Tibial artery (tissue), 4 donors: ENCODE data around the gene SCGB1D2.

Source experiments
- DNase-seq, 2 donors: peaks; one replicate each; pipeline ENCODE4 v3.0.0-alpha.2; 2019
- H3K27ac ChIP-seq, 2 donors: fragments of 200-600 bp; sonication (generic) in 1 of 2; 1 replicate in 1 of 2; 2 replicates in 1 of 2; pipeline ENCODE4 v1.5.1; 2018 to 2019; ENCODE audit warnings: mild to moderate bottlenecking in 1 of 2
- H3K27me3 ChIP-seq, 2 donors: fragments of 200-600 bp; sonication (generic) in 1 of 2; one replicate each; pipeline versions ENCODE4 v1.5.1 to v1.6.0; 2016 to 2019
- H3K36me3 ChIP-seq, 3 donors: fragments of 200-600 bp; sonication (generic) in 2 of 3; one replicate each; pipeline ENCODE4 v1.5.1; 2016 to 2019; ENCODE audit warnings: mild to moderate bottlenecking in 2 of 3
- H3K4me1 ChIP-seq, 4 donors: fragments of 200-600 bp; sonication (generic) in 2 of 4; 1 replicate in 3 of 4; 2 replicates in 1 of 4; pipeline ENCODE4 v1.5.1; 2016 to 2019
- H3K4me3 ChIP-seq, 2 donors: fragments of 200-600 bp; sonication (generic) in 1 of 2; 1 replicate in 1 of 2; 2 replicates in 1 of 2; pipeline ENCODE4 v1.5.1; 2018 to 2019; ENCODE audit warnings: mild to moderate bottlenecking in 2 of 2
- H3K9me3 ChIP-seq, 3 donors: fragments of 200-600 bp; sonication (generic) in 1 of 3; one replicate each; pipeline ENCODE4 v1.5.1; 2016 to 2019
- CTCF ChIP-seq, 2 experiments: fragments of 200-600 bp in 1 of 2; fragments of 450-650 bp in 1 of 2; IDR thresholded peaks; one replicate each; pipeline ENCODE4 v1.5.1; 2017 to 2019; ENCODE audit warnings: antibody characterized with exemption in 2 of 2, mild to moderate bottlenecking in 1 of 2, moderate library complexity in 1 of 2
- intact Hi-C: fragments of 100-400 bp; cut with DNase I; formaldehyde crosslinking; loops from one replicate; pipeline ENCODE4 v1.15.0; 2023; ENCODE audit warnings: low total_unique reads

Gene SCGB1D2

GRCh38 chr11:62264004-62264403, 22.0 kb downstream of the SCGB1D2 start:
- Histone ChIP-seq H3K9me3 (no peaks in the 10 kb centered on the region), H3K27ac (no peak overlapping the region)
- intact Hi-C loops, result no loop called here

GRCh38 chr11:62266558-62266957, 24.5 kb downstream of the SCGB1D2 start:
- Histone ChIP-seq H3K4me3 (no peak overlapping the region), H3K27me3 (peaks cover 0 to 29% of the 10 kb centered on the region in 2 donors), H3K27ac (no peak overlapping the region), H3K4me1 (no peaks in the 10 kb centered on the region), H3K36me3 (no peaks in the 10 kb centered on the region), H3K9me3 (no peaks in the 10 kb centered on the region)
- intact Hi-C loops, result no loop called here
- no peak for DNase-seq
- TF ChIP-seq CTCF (IDR thresholded peaks at IDR 0.05), result no peak

More at GRCh38 chr11:62264004-62264403, 22.0 kb downstream of the SCGB1D2 start:
- Histone ChIP-seq H3K27me3 (peaks cover 0 to 21% of the 10 kb centered on the region in 2 donors), H3K4me3 (no peak overlapping the region), H3K36me3 (no peaks in the 10 kb centered on the region), H3K4me1 (no peaks in the 10 kb centered on the region)
- no peak for TF ChIP-seq CTCF (IDR thresholded peaks at IDR 0.05)
- DNase-seq, result no peak

GRCh38 chr11:62267050-62267449, 25.0 kb downstream of the SCGB1D2 start:
- Histone ChIP-seq H3K4me3 (no peak overlapping the region), H3K27me3 (peaks cover 0 to 29% of the 10 kb centered on the region in 2 donors), H3K27ac (no peak overlapping the region), H3K4me1 (no peaks in the 10 kb centered on the region), H3K9me3 (no peaks in the 10 kb centered on the region), H3K36me3 (no peaks in the 10 kb centered on the region)
- no peak for TF ChIP-seq CTCF (IDR thresholded peaks at IDR 0.05)
- intact Hi-C loops, result no loop called here
- DNase-seq, result no peak

GRCh38 chr11:62267576-62267975, 25.5 kb downstream of the SCGB1D2 start:
- no peak overlapping the region for H3K27ac ChIP-seq
- H3K4me1 ChIP-seq, result no peaks in the 10 kb centered on the region
- H3K4me3 ChIP-seq, result no peak overlapping the region
- H3K9me3 ChIP-seq, result no peaks in the 10 kb centered on the region
- no peak for TF ChIP-seq CTCF (IDR thresholded peaks at IDR 0.05)
- no peaks in the 10 kb centered on the region for H3K36me3 ChIP-seq
- H3K27me3 ChIP-seq, result peaks cover 0 to 29% of the 10 kb centered on the region in 2 donors
- intact Hi-C loops, result no loop called here
- DNase-seq, result no peak

- Histone ChIP-seq H3K4me3 (no peak within 1 kb of the TSS), H3K27me3 (peaks cover 0 to 29% of the 10 kb centered on the region in 2 donors), H3K36me3 (no peaks in the 10 kb centered on the region), H3K27ac (no peak within 1 kb of the TSS), H3K9me3 (no peaks in the 10 kb centered on the region), H3K4me1 (no peaks in the 10 kb centered on the region)
- DNase-seq, result no peak
- intact Hi-C loops, result no loop called here
- no peak for TF ChIP-seq CTCF (IDR thresholded peaks at IDR 0.05)
These were observed 27.7 kb downstream of the SCGB1D2 start, which contains the start of gene SCGB2A2 for GRCh38 chr11:62269654-62270278. SCGB2A2 (plus strand) TSS chr11:62270158; CDS start chr11:62270217, 59 bp downstream.
